T-helper 2 cell (primary cell): Measurements from ENCODE around the gene CNKSR2.
"Not testable (repeated sequence)": the region's sequence is repeated elsewhere in the genome, so short reads cannot be mapped to it uniquely, and the experiment has no call there.

Experiments
- DNase-seq, 5 experiments: peaks; one replicate each; pipeline versions ENCODE4 v3.0.0 to v3.0.0-alpha.2; 2012 to 2022

CNKSR2 gene

GRCh38 chrX:21440911-21441310 is 66.7 kb downstream of the CNKSR2 start:
- DNase-seq = no peak

GRCh38 chrX:21457718-21458117 is 83.5 kb downstream of the CNKSR2 start:
- no peak for DNase-seq

GRCh38 chrX:21469071-21469470 is 94.9 kb downstream of the CNKSR2 start:
- no peak for DNase-seq

- DNase-seq = no peak
Observed at GRCh38 chrX:21476909-21477308, 102.7 kb downstream of the CNKSR2 start.

GRCh38 chrX:21479695-21480270 is 105.6 kb downstream of the CNKSR2 start:
- peak in 2 of 5 experiments; percentile 2 to 74 for DNase-seq

GRCh38 chrX:21481761-21482160 is 107.5 kb downstream of the CNKSR2 start:
- no peak for DNase-seq

- not testable (repeated sequence) for DNase-seq
Observed at GRCh38 chrX:21484051-21484450, 109.8 kb downstream of the CNKSR2 start.

- no peak for DNase-seq
Observed at GRCh38 chrX:21487832-21488231, 113.6 kb downstream of the CNKSR2 start.

GRCh38 chrX:21490341-21490740 is 116.1 kb downstream of the CNKSR2 start:
- DNase-seq = no peak

GRCh38 chrX:21493226-21493830 is 119.1 kb downstream of the CNKSR2 start:
- DNase-seq = no peak

- DNase-seq = no peak
Observed at GRCh38 chrX:21503593-21503992, 129.4 kb downstream of the CNKSR2 start.

GRCh38 chrX:21509912-21510311 is 135.7 kb downstream of the CNKSR2 start:
- DNase-seq = no peak

GRCh38 chrX:21524008-21524407 is 149.8 kb downstream of the CNKSR2 start:
- DNase-seq = no peak

- no peak for DNase-seq
Observed at GRCh38 chrX:21528076-21528475, 153.9 kb downstream of the CNKSR2 start.

GRCh38 chrX:21529771-21530170 is 155.6 kb downstream of the CNKSR2 start:
- DNase-seq = no peak

GRCh38 chrX:21544642-21545041 is 170.4 kb downstream of the CNKSR2 start:
- DNase-seq = not testable (repeated sequence)

GRCh38 chrX:21559417-21559816 is 185.2 kb downstream of the CNKSR2 start:
- DNase-seq = no peak

- DNase-seq = no peak
Observed at GRCh38 chrX:21565025-21565424, 190.8 kb downstream of the CNKSR2 start.

GRCh38 chrX:21574793-21575192 is 200.6 kb downstream of the CNKSR2 start:
- DNase-seq = no peak

GRCh38 chrX:21581479-21581878 is 207.3 kb downstream of the CNKSR2 start:
- no peak for DNase-seq

- no peak for DNase-seq
Observed at GRCh38 chrX:21586001-21586400, 211.8 kb downstream of the CNKSR2 start.

- peak in 1 of 5 experiments; percentile 29 for DNase-seq
Observed at GRCh38 chrX:21590012-21590776, 216.0 kb downstream of the CNKSR2 start.

GRCh38 chrX:21606002-21606401 is 231.8 kb downstream of the CNKSR2 start:
- DNase-seq = no peak

- no peak for DNase-seq
Observed at GRCh38 chrX:21610168-21610567, 235.9 kb downstream of the CNKSR2 start.
